A549 (cell line): ENCODE data around the gene KRT81.
"Not testable (repeated sequence)": the region's sequence is repeated elsewhere in the genome, so short reads cannot be mapped to it uniquely, and the experiment has no call there.

Experiments
- BHLHE40 ChIP-seq: IDR thresholded peaks from 2 replicates; pipeline ENCODE4 v1.6.1; 2012; ENCODE audit warnings: low read depth, low read length, inconsistent platforms
- JUN ChIP-seq, 2 experiments: fragments of >200 bp; sonication (Bioruptor Twin); formaldehyde crosslinking; IDR thresholded peaks; 2 replicates in 1 of 2; 3 replicates in 1 of 2; pipeline ENCODE4 v1.6.1; 2016 to 2017
- RCOR1 ChIP-seq: fragments of 150-350 bp; IDR thresholded peaks from 2 replicates; pipeline ENCODE4 v1.6.1; 2014; ENCODE audit warnings: antibody characterized with exemption, low read length, low read depth

DNA sequence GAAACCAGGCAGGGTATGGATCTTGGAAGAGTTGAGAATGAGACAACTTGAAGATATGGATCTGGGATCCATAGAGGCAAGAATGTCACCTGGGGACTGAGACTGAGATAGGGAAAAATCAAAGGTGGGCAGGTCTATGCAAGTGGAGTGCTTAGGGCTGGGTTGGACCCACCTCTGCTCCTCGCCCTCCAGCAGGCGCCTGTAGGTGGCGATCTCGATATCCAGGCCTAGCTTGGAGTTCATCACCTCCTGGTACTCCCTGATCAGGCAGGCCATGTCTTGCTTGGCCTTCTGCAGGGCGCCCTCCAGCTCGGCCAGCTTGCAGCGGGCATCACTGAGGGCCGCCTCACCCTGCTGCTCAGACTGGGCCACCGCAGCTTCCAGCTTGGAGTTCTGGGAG lies 24.4 kb upstream of the KRT81 start:
- TF ChIP-seq JUN (IDR thresholded peaks at IDR 0.05); BHLHE40; RCOR1: not testable (repeated sequence)
